Central memory CD8-positive, alpha-beta T cell (primary cell): ENCODE results near the gene PAX4.

Experiments used
- ATAC-seq: fragments of 150-1000 bp; cut with Tn5 transposase; replicated peaks from 2 replicates; pipeline ENCODE4 v1.10.0; 2022; ENCODE audit warnings: mild to moderate bottlenecking, moderate FRiP score, moderate number of reproducible peaks; ENCODE audit not compliant: poor library complexity, severe bottlenecking; ENCODE audit errors: extremely low read depth
- DNase-seq, 2 donors: peaks; one replicate each; pipeline ENCODE4 v3.0.0; 2021; ENCODE audit warnings: low spot score in 2 of 2
- H3K27ac Mint-ChIP-seq: one replicate; pipeline ENCODE4 v1.8.0; 2022; ENCODE audit warnings: low read depth, mild to moderate bottlenecking, moderate library complexity, mixed read lengths
- H3K27me3 Mint-ChIP-seq: one replicate; pipeline ENCODE4 v1.8.0; 2022; ENCODE audit warnings: mixed read lengths
- H3K36me3 Mint-ChIP-seq: one replicate; pipeline ENCODE4 v1.8.0; 2022; ENCODE audit warnings: mild to moderate bottlenecking, moderate library complexity, mixed read lengths; ENCODE audit not compliant: insufficient read depth
- H3K4me1 Mint-ChIP-seq: one replicate; pipeline ENCODE4 v1.8.0; 2022; ENCODE audit warnings: mixed read lengths
- H3K4me3 Mint-ChIP-seq: one replicate; pipeline ENCODE4 v1.8.0; 2022; ENCODE audit warnings: mild to moderate bottlenecking, moderate library complexity, mixed read lengths
- H3K9me3 Mint-ChIP-seq: one replicate; pipeline ENCODE4 v1.8.0; 2022; ENCODE audit warnings: mixed read lengths

Gene PAX4

GRCh38 chr7:127650847-127651555 is 33.1 kb upstream of the PAX4 start:
- Mint-ChIP-seq H3K4me1 (peaks cover 49% of the 10 kb centered on the region), H3K9me3 (no peaks in the 10 kb centered on the region), H3K4me3 (no peak overlapping the region), H3K27ac (peak overlapping the region; percentile 98), H3K36me3 (peaks cover 9% of the 10 kb centered on the region), H3K27me3 (no peaks in the 10 kb centered on the region)
- ATAC-seq (no peak), DNase-seq (no peak)

- H3K36me3 Mint-ChIP-seq, result peaks cover 9% of the 10 kb centered on the region
- no peaks in the 10 kb centered on the region for H3K9me3 Mint-ChIP-seq
- no peak for DNase-seq
- H3K27ac Mint-ChIP-seq, result no peak overlapping the region
- no peak for ATAC-seq
- H3K4me1 Mint-ChIP-seq, result peaks cover 29% of the 10 kb centered on the region
- H3K27me3 Mint-ChIP-seq, result no peaks in the 10 kb centered on the region
- no peak overlapping the region for H3K4me3 Mint-ChIP-seq
Measured at GRCh38 chr7:127648986-127649385, 31.0 kb upstream of the PAX4 start.

- DNase-seq (no peak), ATAC-seq (no peak)
- H3K36me3 Mint-ChIP-seq, result peaks cover 8% of the 10 kb centered on the region
- no peak overlapping the region for H3K4me3 Mint-ChIP-seq
- no peaks in the 10 kb centered on the region for H3K9me3 Mint-ChIP-seq
- H3K27me3 Mint-ChIP-seq, result no peaks in the 10 kb centered on the region
- no peak overlapping the region for H3K27ac Mint-ChIP-seq
- H3K4me1 Mint-ChIP-seq, result peaks cover 18% of the 10 kb centered on the region
Measured at GRCh38 chr7:127647636-127648035, 29.7 kb upstream of the PAX4 start.

- Mint-ChIP-seq H3K9me3 (no peaks in the 10 kb centered on the region), H3K4me3 (no peak overlapping the region), H3K36me3 (peaks cover 2% of the 10 kb centered on the region), H3K27ac (no peak overlapping the region), H3K27me3 (peaks cover 10% of the 10 kb centered on the region), H3K4me1 (no peaks in the 10 kb centered on the region)
- ATAC-seq (no peak), DNase-seq (no peak)
Measured at GRCh38 chr7:127644484-127644883, 26.5 kb upstream of the PAX4 start.

GRCh38 chr7:127638197-127638596 is 20.3 kb upstream of the PAX4 start:
- ATAC-seq (no peak), DNase-seq (no peak)
- no peaks in the 10 kb centered on the region for H3K9me3 Mint-ChIP-seq
- no peak overlapping the region for H3K27ac Mint-ChIP-seq
- no peaks in the 10 kb centered on the region for H3K4me1 Mint-ChIP-seq
- no peak overlapping the region for H3K4me3 Mint-ChIP-seq
- H3K36me3 Mint-ChIP-seq, result peaks cover 2% of the 10 kb centered on the region
- peaks cover 70% of the 10 kb centered on the region for H3K27me3 Mint-ChIP-seq

GRCh38 chr7:127635659-127636285 is 17.8 kb upstream of the PAX4 start:
- H3K27ac Mint-ChIP-seq, result no peak overlapping the region
- no peaks in the 10 kb centered on the region for H3K4me1 Mint-ChIP-seq
- peaks cover 82% of the 10 kb centered on the region for H3K27me3 Mint-ChIP-seq
- ATAC-seq (no peak), DNase-seq (no peak)
- no peak overlapping the region for H3K4me3 Mint-ChIP-seq
- H3K36me3 Mint-ChIP-seq, result no peaks in the 10 kb centered on the region
- H3K9me3 Mint-ChIP-seq, result no peaks in the 10 kb centered on the region

- DNase-seq, result no peak
- Mint-ChIP-seq H3K9me3 (no peaks in the 10 kb centered on the region), H3K27me3 (peaks cover 52% of the 10 kb centered on the region), H3K36me3 (no peaks in the 10 kb centered on the region), H3K4me3 (no peak overlapping the region), H3K27ac (no peak overlapping the region), H3K4me1 (no peaks in the 10 kb centered on the region)
- no peak for ATAC-seq
Measured at GRCh38 chr7:127632276-127632910, 14.5 kb upstream of the PAX4 start.

GRCh38 chr7:127629268-127629854 is 11.4 kb upstream of the PAX4 start:
- ATAC-seq (no peak), DNase-seq (no peak)
- Mint-ChIP-seq H3K27me3 (peaks cover 30% of the 10 kb centered on the region), H3K9me3 (no peaks in the 10 kb centered on the region), H3K36me3 (no peaks in the 10 kb centered on the region), H3K4me1 (no peaks in the 10 kb centered on the region), H3K4me3 (no peak overlapping the region), H3K27ac (no peak overlapping the region)

GRCh38 chr7:127628445-127628844 is 10.5 kb upstream of the PAX4 start:
- no peak overlapping the region for H3K4me3 Mint-ChIP-seq
- DNase-seq (no peak), ATAC-seq (no peak)
- peaks cover 29% of the 10 kb centered on the region for H3K27me3 Mint-ChIP-seq
- H3K4me1 Mint-ChIP-seq, result no peaks in the 10 kb centered on the region
- no peak overlapping the region for H3K27ac Mint-ChIP-seq
- H3K9me3 Mint-ChIP-seq, result no peaks in the 10 kb centered on the region
- no peaks in the 10 kb centered on the region for H3K36me3 Mint-ChIP-seq

- ATAC-seq (no peak), DNase-seq (no peak)
- Mint-ChIP-seq H3K9me3 (no peaks in the 10 kb centered on the region), H3K27me3 (peaks cover 45% of the 10 kb centered on the region), H3K36me3 (no peaks in the 10 kb centered on the region), H3K27ac (no peak overlapping the region), H3K4me1 (peaks cover 13% of the 10 kb centered on the region), H3K4me3 (no peak overlapping the region)
Measured at GRCh38 chr7:127625331-127625730, 7.4 kb upstream of the PAX4 start.

GRCh38 chr7:127620406-127621233 is 2.7 kb upstream of the PAX4 start:
- ATAC-seq, result peak; percentile 43
- Mint-ChIP-seq H3K4me1 (peaks cover 14% of the 10 kb centered on the region), H3K27ac (no peak overlapping the region), H3K27me3 (peaks cover 92% of the 10 kb centered on the region), H3K4me3 (no peak overlapping the region), H3K36me3 (no peaks in the 10 kb centered on the region), H3K9me3 (no peaks in the 10 kb centered on the region)
- DNase-seq, result no peak

GRCh38 chr7:127619681-127620405 is 1.9 kb upstream of the PAX4 start:
- ATAC-seq (no peak), DNase-seq (no peak)
- peaks cover 14% of the 10 kb centered on the region for H3K4me1 Mint-ChIP-seq
- peaks cover 92% of the 10 kb centered on the region for H3K27me3 Mint-ChIP-seq
- H3K4me3 Mint-ChIP-seq, result no peak overlapping the region
- H3K9me3 Mint-ChIP-seq, result no peaks in the 10 kb centered on the region
- H3K36me3 Mint-ChIP-seq, result no peaks in the 10 kb centered on the region
- no peak overlapping the region for H3K27ac Mint-ChIP-seq
